AG04450 (cell line): Measurements from ENCODE around the gene ADCY3. TPM values are rescaled to one million over a fixed set of nuclear protein-coding genes. Genes with fewer than 3 reads are reported as not detected.

Experiments
- CTCF ChIA-PET: fragments of 300-600, 350-600 bp; formaldehyde crosslinking; extraction: SDS; loops from one replicate; lab custom pipeline; 2022; ENCODE audit warnings: antibody characterized with exemption, inconsistent platforms; lab: Charles Lee
- POLR2A ChIA-PET: fragments of 350-600 bp; formaldehyde crosslinking; extraction: SDS; loops from one replicate; lab custom pipeline; 2021; ENCODE audit warnings: antibody characterized with exemption, inconsistent platforms; lab: Yijun Ruan, JAX
- DNase-seq: peaks from one replicate; pipeline ENCODE4 v3.0.0-alpha.2; 2011; ENCODE audit warnings: low read depth, low spot score
- H3K27ac ChIP-seq: one replicate; pipeline ENCODE4 v1.5.1; 2012; ENCODE audit warnings: low read depth, low read length, control low read depth
- H3K27me3 ChIP-seq: one replicate; pipeline ENCODE4 v1.6.0; 2012; ENCODE audit warnings: low read length; ENCODE audit not compliant: control insufficient read depth, insufficient read depth
- H3K4me3 ChIP-seq: 2 replicates; pipeline ENCODE4 v1.5.1; 2011; ENCODE audit warnings: mild to moderate bottlenecking, low read depth, low read length, control low read depth
- H3K9me3 ChIP-seq: 2 replicates; pipeline ENCODE4 v1.5.1; 2012; ENCODE audit warnings: low read length; ENCODE audit not compliant: control insufficient read depth, insufficient read depth
- polyA plus RNA-seq: library from polyadenylated mRNA; depleted of rRNA; stranded (reverse); fragments of >200 nt; gene quantifications from 2 replicates; pipeline ENCODE4 v1.2.3, GENCODE V29; 2011
- TF ChIP-seq, protein P1 (sequence below): IDR thresholded peaks from 2 replicates; pipeline ENCODE4 v1.5.1; 2011; ENCODE audit warnings: low read depth, low read length, control low read depth, inconsistent platforms

ADCY3 gene
- polyA plus RNA-seq, 1 experiment = 29.6 TPM

DNA sequence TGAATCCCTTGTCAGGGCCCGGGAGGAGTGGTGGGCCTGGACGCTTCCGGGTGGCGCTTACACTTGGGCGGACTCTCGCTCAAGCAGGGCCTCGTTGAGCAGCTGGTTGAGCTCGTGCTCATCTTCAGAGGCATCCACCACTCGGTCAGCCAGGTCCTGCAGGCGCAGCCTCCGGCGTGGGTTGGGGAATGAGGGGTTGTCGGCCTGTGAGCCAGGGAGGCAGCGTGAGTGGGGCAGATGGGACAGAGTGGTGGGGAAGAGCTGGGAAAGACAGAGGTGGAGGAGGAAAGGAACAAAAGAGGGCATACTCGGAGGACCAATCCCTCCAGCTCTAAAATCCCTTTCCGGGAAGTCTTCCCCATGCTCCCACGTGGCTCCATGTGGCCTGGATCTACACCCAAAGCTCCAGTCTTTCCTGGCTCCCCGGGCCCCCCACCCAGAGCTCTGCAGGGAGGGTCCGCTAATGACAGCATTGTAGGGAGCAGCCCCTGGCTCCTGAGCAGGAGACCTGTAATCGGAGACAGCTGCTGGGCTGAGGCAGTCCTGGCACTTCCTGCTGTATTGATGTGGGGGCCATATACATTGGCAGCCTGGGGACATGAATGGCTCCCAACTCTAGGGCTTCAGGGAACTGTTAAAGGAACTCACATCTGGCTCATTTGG is 85.2 kb downstream of the ADCY3 start:
- Histone ChIP-seq H3K27me3 (no peaks in the 10 kb centered on the region), H3K27ac (no peak overlapping the region), H3K9me3 (no peaks in the 10 kb centered on the region), H3K4me3 (no peak overlapping the region)
- ChIA-PET POLR2A (no interaction called here), CTCF (no interaction called here)
- TF ChIP-seq, protein P1, sequence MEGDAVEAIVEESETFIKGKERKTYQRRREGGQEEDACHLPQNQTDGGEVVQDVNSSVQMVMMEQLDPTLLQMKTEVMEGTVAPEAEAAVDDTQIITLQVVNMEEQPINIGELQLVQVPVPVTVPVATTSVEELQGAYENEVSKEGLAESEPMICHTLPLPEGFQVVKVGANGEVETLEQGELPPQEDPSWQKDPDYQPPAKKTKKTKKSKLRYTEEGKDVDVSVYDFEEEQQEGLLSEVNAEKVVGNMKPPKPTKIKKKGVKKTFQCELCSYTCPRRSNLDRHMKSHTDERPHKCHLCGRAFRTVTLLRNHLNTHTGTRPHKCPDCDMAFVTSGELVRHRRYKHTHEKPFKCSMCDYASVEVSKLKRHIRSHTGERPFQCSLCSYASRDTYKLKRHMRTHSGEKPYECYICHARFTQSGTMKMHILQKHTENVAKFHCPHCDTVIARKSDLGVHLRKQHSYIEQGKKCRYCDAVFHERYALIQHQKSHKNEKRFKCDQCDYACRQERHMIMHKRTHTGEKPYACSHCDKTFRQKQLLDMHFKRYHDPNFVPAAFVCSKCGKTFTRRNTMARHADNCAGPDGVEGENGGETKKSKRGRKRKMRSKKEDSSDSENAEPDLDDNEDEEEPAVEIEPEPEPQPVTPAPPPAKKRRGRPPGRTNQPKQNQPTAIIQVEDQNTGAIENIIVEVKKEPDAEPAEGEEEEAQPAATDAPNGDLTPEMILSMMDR = no peak
- DNase-seq = no peak

DNA sequence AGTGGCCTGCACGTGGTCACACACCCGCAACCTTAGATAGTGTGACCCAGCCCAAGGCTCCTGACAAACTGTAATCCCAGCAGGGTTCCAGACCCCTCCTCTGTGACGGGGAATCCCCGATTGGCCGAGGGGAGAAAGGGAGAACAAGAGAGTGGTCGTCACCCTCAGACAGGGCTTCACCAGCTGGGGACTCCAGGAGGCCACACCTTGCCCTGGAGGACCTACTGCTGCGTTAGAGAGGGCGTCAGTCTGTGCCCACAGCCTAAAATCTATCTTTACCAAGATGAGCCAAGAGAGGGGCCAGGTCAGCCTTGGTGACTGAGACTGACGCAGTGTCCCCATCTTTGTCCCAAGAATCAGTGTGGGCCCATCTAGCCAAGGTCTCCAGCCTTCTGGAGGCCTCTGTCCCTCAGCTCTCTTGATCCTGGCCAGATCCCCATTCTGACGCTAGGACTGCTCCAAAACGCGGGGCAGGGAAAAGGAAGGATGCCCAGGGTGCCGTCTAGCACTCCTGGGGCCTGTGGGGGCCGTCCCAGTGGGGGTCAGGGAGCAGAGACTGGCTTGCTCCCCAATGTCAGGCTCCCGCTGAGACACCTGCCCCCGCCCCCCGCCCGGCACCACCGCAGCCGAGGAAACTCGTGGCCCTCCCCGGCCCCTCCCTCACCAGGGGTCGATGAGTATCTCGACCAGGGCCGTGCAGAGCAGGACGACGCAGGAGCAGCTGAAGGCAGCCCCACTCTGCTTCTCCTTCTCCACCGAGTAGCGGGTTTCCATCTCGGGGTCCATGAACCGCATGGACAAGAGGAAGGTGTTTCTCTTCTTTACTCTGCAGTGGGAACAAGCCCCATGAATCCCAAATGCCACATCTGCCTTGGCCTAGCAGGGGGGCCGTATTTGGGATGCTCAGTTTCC is 86.0 kb downstream of the ADCY3 start:
- POLR2A ChIA-PET = no interaction called here
- Histone ChIP-seq H3K27me3 (no peaks in the 10 kb centered on the region), H3K9me3 (no peaks in the 10 kb centered on the region), H3K4me3 (no peak overlapping the region), H3K27ac (no peak overlapping the region)
- no peak for DNase-seq
- TF ChIP-seq, protein P1 = no peak
- CTCF ChIA-PET = no interaction called here

GRCh38 chr2:24832931-24833701 is 86.9 kb downstream of the ADCY3 start:
- TF ChIP-seq, protein P1 = no peak
- H3K27me3 ChIP-seq = no peaks in the 10 kb centered on the region
- H3K27ac ChIP-seq = no peak overlapping the region
- DNase-seq = no peak
- CTCF ChIA-PET = no interaction called here
- H3K9me3 ChIP-seq = no peaks in the 10 kb centered on the region
- no peak overlapping the region for H3K4me3 ChIP-seq
- POLR2A ChIA-PET = no interaction called here

GRCh38 chr2:24832521-24832920 is 87.5 kb downstream of the ADCY3 start:
- no peak for DNase-seq
- Histone ChIP-seq H3K9me3 (no peaks in the 10 kb centered on the region; the same call in 1 of the 2 replicates), H3K4me3 (no peak overlapping the region), H3K27me3 (no peaks in the 10 kb centered on the region), H3K27ac (no peak overlapping the region)
- TF ChIP-seq, protein P1 = no peak
- ChIA-PET POLR2A (no interaction called here), CTCF (no interaction called here)
